ENCODE data around the gene CD244. TPM values are rescaled to one million over a fixed set of nuclear protein-coding genes. Genes with fewer than 3 reads are reported as not detected.

Gene CD244
- total RNA-seq, 3 donors from 2014 or later, result 0.96 to 1.4 (median 1.2) TPM

- Histone ChIP-seq H3K4me3 (no peak overlapping the region), H3K9me3 (peaks cover 6% of the 10 kb centered on the region), H3K4me1 (ENCODE audit: low read depth) (no peaks in the 10 kb centered on the region), H3K36me3 (ENCODE audit: low read depth) (no peaks in the 10 kb centered on the region)
- ATAC-seq (no peak), DNase-seq (no peak)
- intact Hi-C loops (cut with DNase I, micrococcal nuclease), result no loop called here
- no peak for TF ChIP-seq CTCF (IDR thresholded peaks at IDR 0.05)
These were observed 54.9 kb downstream of the CD244 start for GRCh38 chr1:160807738-160808137.

- Histone ChIP-seq H3K4me1 (ENCODE audit: low read depth) (no peaks in the 10 kb centered on the region), H3K36me3 (ENCODE audit: low read depth) (no peaks in the 10 kb centered on the region), H3K4me3 (no peak overlapping the region), H3K9me3 (peaks cover 6% of the 10 kb centered on the region)
- no peak for TF ChIP-seq CTCF (IDR thresholded peaks at IDR 0.05)
- intact Hi-C loops (cut with DNase I, micrococcal nuclease), result no loop called here
- DNase-seq (no peak), ATAC-seq (no peak)
These were observed 55.4 kb downstream of the CD244 start for GRCh38 chr1:160807247-160807646.

GRCh38 chr1:160806784-160807183 is 55.9 kb downstream of the CD244 start:
- TF ChIP-seq CTCF (IDR thresholded peaks at IDR 0.05), result no peak
- no peak for DNase-seq
- ATAC-seq, result no peak
- H3K4me1 ChIP-seq (ENCODE audit: low read depth), result no peaks in the 10 kb centered on the region
- intact Hi-C loops (cut with DNase I, micrococcal nuclease), result no loop called here
- H3K4me3 ChIP-seq, result no peak overlapping the region
- H3K36me3 ChIP-seq (ENCODE audit: low read depth), result no peaks in the 10 kb centered on the region
- peaks cover 6% of the 10 kb centered on the region for H3K9me3 ChIP-seq

GRCh38 chr1:160806109-160806665 is 56.5 kb downstream of the CD244 start:
- Histone ChIP-seq H3K4me3 (no peak overlapping the region), H3K4me1 (ENCODE audit: low read depth) (no peaks in the 10 kb centered on the region), H3K9me3 (peaks cover 6% of the 10 kb centered on the region), H3K36me3 (ENCODE audit: low read depth) (no peaks in the 10 kb centered on the region)
- ATAC-seq (no peak), DNase-seq (no peak)
- TF ChIP-seq CTCF (IDR thresholded peaks at IDR 0.05), result no peak
- intact Hi-C loops (cut with DNase I, micrococcal nuclease), result no loop called here

- ATAC-seq, result no peak
- Histone ChIP-seq H3K36me3 (ENCODE audit: low read depth) (no peaks in the 10 kb centered on the region), H3K9me3 (peaks cover 6% of the 10 kb centered on the region), H3K4me3 (no peak overlapping the region), H3K4me1 (ENCODE audit: low read depth) (no peaks in the 10 kb centered on the region)
- intact Hi-C loops (cut with DNase I, micrococcal nuclease), result no loop called here
- DNase-seq, result no peak
- no peak for TF ChIP-seq CTCF (IDR thresholded peaks at IDR 0.05)
These were observed 60.7 kb downstream of the CD244 start for GRCh38 chr1:160801836-160802580.

All from mucosa of descending colon (tissue), 3 donors.